ENCODE measurements around the gene TTC32. TPM values are rescaled to one million over a fixed set of nuclear protein-coding genes. Genes with fewer than 3 reads are reported as not detected.
A peak's percentile ranks its signal among the peaks of the same experiment; 100 is the strongest.
"Not testable (repeated sequence)": the region's sequence is repeated elsewhere in the genome, so short reads cannot be mapped to it uniquely, and the experiment has no call there.

Gene TTC32
- total RNA-seq, 1 donor, result 9.9 TPM

DNA sequence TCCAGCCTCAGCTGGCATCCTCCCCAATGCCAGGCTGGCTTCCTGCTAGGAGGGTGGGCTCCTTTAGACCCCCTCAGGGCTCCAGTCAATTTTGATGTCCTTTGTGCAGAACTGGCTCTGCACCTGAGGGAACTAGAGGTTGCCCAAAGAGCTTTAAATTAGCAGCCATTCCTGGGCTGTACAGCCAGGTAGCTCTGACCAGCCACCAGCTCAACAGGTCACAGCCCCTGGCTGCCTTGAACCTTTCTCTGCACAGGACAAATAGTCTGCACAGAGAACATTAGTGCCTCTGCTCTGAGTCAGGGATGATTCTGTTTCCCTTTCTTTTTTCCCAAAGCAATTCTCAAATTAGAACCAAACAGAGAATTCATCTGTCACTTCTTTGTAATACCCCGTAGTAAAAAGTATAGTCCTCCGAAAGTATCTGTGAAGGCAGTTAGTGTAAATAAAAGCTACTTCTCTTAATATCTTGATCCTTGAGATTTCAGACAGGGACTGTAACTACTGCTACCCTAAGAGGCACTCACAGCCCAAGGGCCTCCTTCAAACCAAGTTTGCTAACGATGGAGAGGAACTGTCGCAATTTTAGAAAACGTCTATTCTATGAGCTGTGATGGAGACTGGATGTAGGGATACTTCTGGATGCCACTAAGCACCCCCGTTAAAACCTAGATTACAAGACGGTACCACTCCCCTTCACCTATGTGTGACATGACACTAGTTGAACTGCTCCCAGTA lies 3.0 kb downstream of the TTC32 start:
- DNase-seq (ENCODE audit: low read depth), result no peak
- peak overlapping the region; percentile 16 for H3K4me3 ChIP-seq (ENCODE audit: low read depth, low read length)
- TF ChIP-seq, protein P1, sequence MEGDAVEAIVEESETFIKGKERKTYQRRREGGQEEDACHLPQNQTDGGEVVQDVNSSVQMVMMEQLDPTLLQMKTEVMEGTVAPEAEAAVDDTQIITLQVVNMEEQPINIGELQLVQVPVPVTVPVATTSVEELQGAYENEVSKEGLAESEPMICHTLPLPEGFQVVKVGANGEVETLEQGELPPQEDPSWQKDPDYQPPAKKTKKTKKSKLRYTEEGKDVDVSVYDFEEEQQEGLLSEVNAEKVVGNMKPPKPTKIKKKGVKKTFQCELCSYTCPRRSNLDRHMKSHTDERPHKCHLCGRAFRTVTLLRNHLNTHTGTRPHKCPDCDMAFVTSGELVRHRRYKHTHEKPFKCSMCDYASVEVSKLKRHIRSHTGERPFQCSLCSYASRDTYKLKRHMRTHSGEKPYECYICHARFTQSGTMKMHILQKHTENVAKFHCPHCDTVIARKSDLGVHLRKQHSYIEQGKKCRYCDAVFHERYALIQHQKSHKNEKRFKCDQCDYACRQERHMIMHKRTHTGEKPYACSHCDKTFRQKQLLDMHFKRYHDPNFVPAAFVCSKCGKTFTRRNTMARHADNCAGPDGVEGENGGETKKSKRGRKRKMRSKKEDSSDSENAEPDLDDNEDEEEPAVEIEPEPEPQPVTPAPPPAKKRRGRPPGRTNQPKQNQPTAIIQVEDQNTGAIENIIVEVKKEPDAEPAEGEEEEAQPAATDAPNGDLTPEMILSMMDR (IDR thresholded peaks at IDR 0.05; ENCODE audit: insufficient read depth, low read depth, low read length), result no peak

DNA sequence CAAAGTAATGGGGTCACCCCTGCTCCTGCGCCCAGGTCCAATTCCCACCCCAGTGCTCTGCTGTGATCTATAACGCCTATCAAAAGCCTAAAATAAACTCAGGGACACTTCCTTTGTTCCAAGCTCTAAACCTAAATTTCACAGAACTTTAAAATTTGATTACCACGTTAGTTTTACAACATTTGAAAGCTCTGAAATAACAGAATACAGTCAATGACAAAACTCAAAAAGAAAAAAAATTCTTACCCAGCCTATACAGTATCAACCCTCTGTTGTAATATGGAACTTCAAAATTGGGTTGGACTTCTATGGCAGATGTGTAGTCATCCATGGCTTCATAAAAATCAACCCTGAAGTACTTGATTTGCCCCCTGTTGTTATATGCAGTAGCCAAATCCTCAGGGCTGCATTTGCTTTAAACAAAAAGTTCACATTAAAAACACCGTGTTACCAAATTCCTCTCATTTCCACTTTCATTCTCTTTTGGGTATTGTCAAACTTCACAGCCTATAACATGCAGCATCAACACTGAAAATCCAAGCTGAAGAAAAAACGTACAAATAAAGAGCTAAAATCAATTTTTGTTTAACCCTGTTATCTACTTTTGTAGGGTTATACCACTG lies 4.0 kb downstream of the TTC32 start:
- TF ChIP-seq, protein P1 (IDR thresholded peaks at IDR 0.05; ENCODE audit: insufficient read depth, low read depth, low read length), result no peak
- H3K4me3 ChIP-seq (ENCODE audit: low read depth, low read length), result no peak overlapping the region
- no peak for DNase-seq (ENCODE audit: low read depth)

DNA sequence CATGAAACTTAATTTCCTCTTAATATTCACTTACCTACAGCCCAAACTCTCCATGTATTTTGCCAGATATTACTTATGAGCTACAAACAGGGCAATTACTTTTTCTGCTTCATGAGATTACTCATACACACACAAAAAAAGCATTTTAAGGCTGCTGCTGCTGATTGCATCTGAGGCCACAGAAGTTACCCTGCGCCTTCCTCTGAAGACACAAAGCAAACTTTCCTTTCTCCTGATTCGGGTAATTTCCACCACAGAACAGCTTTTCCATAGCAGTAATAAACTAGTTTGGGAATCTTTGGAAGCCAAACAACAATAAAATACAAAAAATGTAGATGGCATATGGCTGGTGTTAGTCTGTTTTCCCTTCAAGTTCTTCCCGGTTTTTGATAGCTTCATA lies 6.2 kb downstream of the TTC32 start:
- peak; percentile 16 for DNase-seq (ENCODE audit: low read depth)
- H3K4me3 ChIP-seq (ENCODE audit: low read depth, low read length), result no peak overlapping the region
- TF ChIP-seq, protein P1 (IDR thresholded peaks at IDR 0.05; ENCODE audit: insufficient read depth, low read depth, low read length), result no peak

DNA sequence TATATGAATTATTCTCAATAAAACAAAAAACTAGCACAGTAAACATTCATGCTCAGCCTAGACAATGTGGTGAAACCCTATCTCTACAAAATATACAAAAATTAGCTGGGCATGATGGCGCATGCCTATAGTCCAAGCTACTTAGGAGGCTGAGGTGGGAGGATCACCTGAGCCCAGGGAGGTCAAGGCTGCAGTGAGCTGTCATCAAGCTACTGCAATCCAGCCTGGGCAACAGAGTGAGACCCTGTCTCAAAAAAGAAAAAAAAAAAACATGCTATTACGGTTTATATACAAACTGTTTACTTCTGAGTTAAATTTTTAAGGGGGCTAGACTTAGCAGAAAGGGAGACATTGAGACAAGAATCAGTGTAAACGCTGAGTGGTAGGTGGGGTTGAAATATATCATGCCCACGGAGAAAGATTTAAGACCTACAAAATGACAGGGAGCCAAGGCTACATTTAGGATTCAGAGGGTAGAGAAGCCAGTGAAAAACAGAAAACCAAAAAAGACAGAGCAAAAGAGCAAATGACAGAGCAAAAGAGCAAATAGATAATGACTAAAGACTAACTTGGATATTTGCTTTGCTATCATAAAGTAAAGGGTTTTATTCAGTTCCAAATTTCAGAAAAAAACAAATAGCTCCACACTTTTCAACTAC lies 7.5 kb downstream of the TTC32 start:
- no peak overlapping the region for H3K4me3 ChIP-seq (ENCODE audit: low read depth, low read length)
- no peak for DNase-seq (ENCODE audit: low read depth)
- TF ChIP-seq, protein P1 (IDR thresholded peaks at IDR 0.05; ENCODE audit: insufficient read depth, low read depth, low read length), result no peak

DNA sequence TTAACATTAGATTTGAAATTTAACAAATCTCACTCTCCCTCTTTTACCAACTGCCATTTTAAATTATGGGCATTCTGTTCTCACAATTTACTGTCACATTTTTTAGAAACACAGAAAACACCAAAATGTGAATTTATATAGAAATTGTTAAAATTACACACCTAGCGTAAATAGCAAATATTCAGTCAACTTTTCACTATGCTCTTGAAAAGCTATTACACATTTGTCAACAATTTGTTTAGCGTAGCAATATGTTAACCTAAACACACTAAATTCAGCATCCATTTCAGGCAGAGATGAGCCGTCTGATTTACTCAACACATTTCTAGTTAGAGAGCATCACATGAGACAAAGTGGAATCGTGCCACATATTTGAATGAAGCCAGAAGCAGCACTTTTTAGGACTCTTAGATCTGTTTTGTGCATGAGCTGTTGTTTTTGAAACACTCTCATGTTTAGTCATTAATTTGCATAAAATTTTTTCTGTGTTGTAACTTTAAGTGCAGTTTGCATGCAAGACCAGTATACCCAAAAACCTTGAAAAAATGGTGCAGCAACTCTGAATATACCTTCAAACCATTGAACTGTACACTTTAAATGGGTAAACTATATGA lies 8.2 kb downstream of the TTC32 start:
- peak; percentile 86 for DNase-seq (ENCODE audit: low read depth)
- TF ChIP-seq, protein P1 (IDR thresholded peaks at IDR 0.05; ENCODE audit: insufficient read depth, low read depth, low read length), result no peak
- H3K4me3 ChIP-seq (ENCODE audit: low read depth, low read length), result no peak overlapping the region

DNA sequence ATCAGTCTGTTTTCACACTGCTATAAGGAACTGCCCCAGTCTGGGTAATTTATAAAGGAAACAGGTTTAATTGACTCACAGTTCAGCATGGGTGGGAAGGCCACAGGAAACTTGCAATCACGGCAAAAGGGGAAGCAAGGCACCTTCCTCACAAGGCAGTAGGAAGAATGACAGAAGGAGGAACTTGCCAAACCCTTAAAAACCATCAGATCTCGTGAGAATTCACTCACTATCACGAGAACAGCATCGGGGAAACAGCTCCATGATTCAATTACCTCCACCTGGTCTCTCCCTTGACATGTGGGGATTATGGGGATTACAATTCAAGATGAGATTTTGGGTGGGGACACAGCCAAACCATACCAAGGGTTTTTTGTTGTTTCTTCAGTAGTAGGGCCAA lies 9.8 kb downstream of the TTC32 start:
- not testable (repeated sequence) for DNase-seq (ENCODE audit: low read depth); H3K4me3 ChIP-seq (ENCODE audit: low read depth, low read length)

DNA sequence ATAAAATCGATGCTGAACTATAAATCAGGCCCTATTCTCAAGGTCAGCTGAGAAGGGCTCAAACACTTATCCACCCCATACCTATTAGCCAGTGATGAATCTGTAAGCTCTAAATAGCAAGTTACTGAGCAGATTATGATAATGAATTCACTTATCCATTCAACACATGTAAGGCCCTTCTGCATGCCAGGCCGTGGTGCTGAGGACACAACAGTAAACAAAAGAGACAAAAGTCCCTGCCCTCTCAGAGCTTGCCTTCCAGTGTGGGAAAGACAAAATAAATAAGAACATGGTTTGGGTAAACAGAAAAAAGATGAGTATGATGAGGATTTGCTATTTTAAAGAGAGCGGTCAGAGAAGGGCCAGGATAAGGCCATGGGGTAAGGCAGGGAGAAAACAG lies 11.7 kb downstream of the TTC32 start:
- H3K4me3 ChIP-seq (ENCODE audit: low read depth, low read length), result no peak overlapping the region
- TF ChIP-seq, protein P1 (IDR thresholded peaks at IDR 0.05; ENCODE audit: insufficient read depth, low read depth, low read length), result no peak
- DNase-seq (ENCODE audit: low read depth), result no peak
